Colonic mucosa (tissue), 4 donors: ENCODE measurements around the gene TNNI2. TPM values are rescaled to one million over a fixed set of nuclear protein-coding genes. Genes with fewer than 3 reads are reported as not detected.
A peak's percentile ranks its signal among the peaks of the same experiment; 100 is the strongest.

Experiments
- DNase-seq: peaks from one replicate; pipeline ENCODE4 v3.0.0-alpha.2; 2020
- H3K27ac ChIP-seq: fragments of 200-600 bp; one replicate; pipeline ENCODE4 v1.8.0; 2021
- H3K27me3 ChIP-seq: fragments of 200-600 bp; one replicate; pipeline ENCODE4 v1.8.0; 2021
- H3K36me3 ChIP-seq: fragments of 200-600 bp; one replicate; pipeline ENCODE4 v1.8.0; 2021
- H3K4me1 ChIP-seq: fragments of 200-600 bp; one replicate; pipeline ENCODE4 v1.8.0; 2021; ENCODE audit warnings: mild to moderate bottlenecking
- H3K4me3 ChIP-seq: fragments of 200-600 bp; one replicate; pipeline ENCODE4 v1.8.0; 2021
- H3K9ac ChIP-seq, 2 donors: one replicate each; pipeline ENCODE4 v1.7.0; 2013; ENCODE audit warnings: control low read depth in 2 of 2, low read depth in 2 of 2, low read length in 2 of 2
- H3K9me3 ChIP-seq: fragments of 200-600 bp; one replicate; pipeline ENCODE4 v1.8.0; 2021
- CTCF ChIP-seq: fragments of 200-600 bp; IDR thresholded peaks from one replicate; pipeline ENCODE4 v1.8.0; 2022; ENCODE audit warnings: antibody characterized with exemption, mild to moderate bottlenecking
- intact Hi-C: fragments of 100-400 bp; cut with DNase I; formaldehyde crosslinking; loops from one replicate; pipeline ENCODE4 v1.14.1; 2022
- total RNA-seq, 2 donors: library from RNA; stranded (reverse); fragmentation: NEBNext Ultra II Directional in 1 of 2; extraction: Animal tissue kit (Norgen Biotek cat#: 25700) in 1 of 2; gene quantifications; one replicate each; pipeline ENCODE4 v1.2.1, GENCODE V29; 2021
- donor health status: healthy.
- donor health status: DM: no; HTN: no; CAD: no.
- donor health status: DM: no; HTN: no; CAD: no.

The TNNI2 gene
- total RNA-seq, 2 donors from 2014 or later: 0.94 TPM; not detected in 1

GRCh38 chr11:1879342-1879940 is 40.7 kb downstream of the TNNI2 start:
- no peak for DNase-seq
- Histone ChIP-seq H3K9me3 (no peaks in the 10 kb centered on the region), H3K9ac (peak overlapping the region in 1 of 2 donors; percentile 19), H3K36me3 (no peaks in the 10 kb centered on the region), H3K27me3 (no peaks in the 10 kb centered on the region), H3K4me1 (no peaks in the 10 kb centered on the region), H3K27ac (peak overlapping the region; percentile 67), H3K4me3 (no peak overlapping the region)
- no peak for TF ChIP-seq CTCF
- intact Hi-C loops: no loop called here

- Histone ChIP-seq H3K9me3 (no peaks in the 10 kb centered on the region), H3K4me1 (no peaks in the 10 kb centered on the region), H3K27me3 (no peaks in the 10 kb centered on the region), H3K4me3 (no peak overlapping the region), H3K36me3 (no peaks in the 10 kb centered on the region), H3K27ac (peak overlapping the region; percentile 67), H3K9ac (peak overlapping the region; percentile 19 to 60)
- TF ChIP-seq CTCF: no peak
- intact Hi-C loops: loop anchor here (5.0 kb wide), 1 partner anchor 272 kb away; no protein-coding TSS in a partner anchor
- peak; percentile 40 for DNase-seq
Measured at GRCh38 chr11:1879941-1880720, 41.4 kb downstream of the TNNI2 start.

- DNase-seq: peak; percentile 14
- no peak overlapping the region for H3K4me3 ChIP-seq
- no peaks in the 10 kb centered on the region for H3K4me1 ChIP-seq
- H3K9me3 ChIP-seq: no peaks in the 10 kb centered on the region
- H3K27ac ChIP-seq: peak overlapping the region; percentile 67
- H3K27me3 ChIP-seq: no peaks in the 10 kb centered on the region
- no peak for TF ChIP-seq CTCF
- peak overlapping the region; percentile 16 to 60 for H3K9ac ChIP-seq
- intact Hi-C loops: loop anchor here (5.0 kb wide), 1 partner anchor 271 kb away; no protein-coding TSS in a partner anchor
- H3K36me3 ChIP-seq: no peaks in the 10 kb centered on the region
Measured at GRCh38 chr11:1880746-1881441, 42.1 kb downstream of the TNNI2 start.

GRCh38 chr11:1881442-1882264 is 42.9 kb downstream of the TNNI2 start:
- Histone ChIP-seq H3K4me3 (no peak overlapping the region), H3K36me3 (no peaks in the 10 kb centered on the region), H3K27ac (peak overlapping the region; percentile 67), H3K27me3 (no peaks in the 10 kb centered on the region), H3K9ac (peak overlapping the region; percentile 16 to 60), H3K9me3 (no peaks in the 10 kb centered on the region), H3K4me1 (no peaks in the 10 kb centered on the region)
- intact Hi-C loops: loop anchor here (5.0 kb wide), 1 partner anchor 271 kb away; no protein-coding TSS in a partner anchor
- DNase-seq: peak; percentile 20
- no peak for TF ChIP-seq CTCF
